Calu3 (cell line): Measurements from ENCODE around the gene DDA1. TPM values are rescaled to one million over a fixed set of nuclear protein-coding genes. Genes with fewer than 3 reads are reported as not detected.

Source experiments
- BruUV-seq: library from RNA; stranded (reverse); fragments of 400-500 nt; replicated peaks from 2 replicates; lab custom pipeline; 2021; lab: Mats Ljungman, UMichigan
- CTCF ChIA-PET: fragments of 300-600 bp; sonication (Branson Sonifier 250); formaldehyde crosslinking; loops from one replicate; lab custom pipeline; 2022; ENCODE audit warnings: antibody characterized with exemption; lab: Charles Lee
- DNase-seq: peaks from one replicate; pipeline ENCODE4 v3.0.0; 2022
- H3K27ac Mint-ChIP-seq: one replicate; pipeline ENCODE4 v1.8.0; 2022; ENCODE audit warnings: mixed read lengths; ENCODE audit not compliant: unreplicated experiment
- H3K27me3 Mint-ChIP-seq: one replicate; pipeline ENCODE4 v1.8.0; 2022; ENCODE audit warnings: mixed read lengths; ENCODE audit not compliant: unreplicated experiment
- H3K36me3 Mint-ChIP-seq: one replicate; pipeline ENCODE4 v1.8.0; 2022; ENCODE audit warnings: mild to moderate bottlenecking, moderate library complexity, mixed read lengths; ENCODE audit not compliant: insufficient read depth, unreplicated experiment
- H3K4me1 Mint-ChIP-seq: one replicate; pipeline ENCODE4 v1.8.0; 2022; ENCODE audit warnings: mild to moderate bottlenecking, low read depth, mixed read lengths; ENCODE audit not compliant: unreplicated experiment
- H3K4me3 Mint-ChIP-seq: one replicate; pipeline ENCODE4 v1.8.0; 2022; ENCODE audit warnings: mild to moderate bottlenecking, low read depth, moderate library complexity, mixed read lengths; ENCODE audit not compliant: unreplicated experiment
- H3K9me3 Mint-ChIP-seq: one replicate; pipeline ENCODE4 v1.8.0; 2022; ENCODE audit warnings: low read depth, mixed read lengths; ENCODE audit not compliant: unreplicated experiment
- intact Hi-C: fragments of 100-400 bp; cut with micrococcal nuclease; formaldehyde crosslinking; loops from one replicate; pipeline ENCODE4 v1.10.0; 2022; ENCODE audit not compliant: unreplicated experiment
- total RNA-seq: library from RNA; stranded (reverse); gene quantifications from 2 replicates; pipeline ENCODE4 v1.2.3, GENCODE V29; 2022
- TF ChIP-seq, protein P1 (sequence below): fragments of 200-600 bp; IDR thresholded peaks from one replicate; pipeline ENCODE4 v1.8.0; 2022; ENCODE audit warnings: antibody characterized with exemption; ENCODE audit not compliant: unreplicated experiment

The DDA1 gene
- total RNA-seq, 1 experiment from 2014 or later = 50.8 TPM

DNA sequence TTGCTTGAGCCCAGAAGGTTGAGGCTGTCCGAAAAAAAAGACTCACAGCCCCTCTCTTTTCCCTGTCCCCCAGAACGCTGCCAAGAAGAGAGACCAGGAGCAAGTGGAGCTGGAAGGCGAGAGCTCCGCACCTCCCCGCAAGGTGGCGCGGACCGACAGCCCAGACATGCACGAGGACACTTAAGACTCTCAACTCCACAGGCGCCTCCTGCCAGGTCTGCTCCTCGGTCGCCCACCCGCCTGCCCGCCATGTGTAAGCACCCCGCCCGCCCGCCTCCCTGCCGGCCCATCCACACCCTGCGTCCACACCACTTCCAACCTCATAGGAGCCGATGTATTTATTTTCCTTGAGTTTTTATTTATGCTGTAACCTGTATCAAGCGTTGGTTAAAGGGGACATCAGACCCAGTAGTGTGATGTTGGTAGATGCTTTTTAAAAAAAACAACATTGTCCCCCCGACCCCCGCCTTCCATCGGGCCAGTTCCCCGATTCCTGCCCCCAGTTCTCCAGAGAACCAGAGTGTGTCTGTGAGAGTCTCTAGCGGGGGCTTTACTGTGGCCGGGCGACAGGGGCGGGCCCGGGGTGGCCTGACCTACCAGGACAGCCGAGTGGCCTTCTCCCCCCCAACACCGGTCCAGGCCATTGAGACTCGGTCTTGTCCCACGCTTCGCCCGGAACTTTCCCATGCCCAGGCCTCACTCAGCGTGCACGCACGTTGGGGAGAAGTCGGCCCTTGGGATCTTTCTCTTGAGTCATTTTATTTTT is 10.3 kb downstream of the DDA1 start:
- H3K27me3 Mint-ChIP-seq = no peaks in the 10 kb centered on the region
- CTCF ChIA-PET = no interaction called here
- no peak overlapping the region for H3K4me3 Mint-ChIP-seq

DNA sequence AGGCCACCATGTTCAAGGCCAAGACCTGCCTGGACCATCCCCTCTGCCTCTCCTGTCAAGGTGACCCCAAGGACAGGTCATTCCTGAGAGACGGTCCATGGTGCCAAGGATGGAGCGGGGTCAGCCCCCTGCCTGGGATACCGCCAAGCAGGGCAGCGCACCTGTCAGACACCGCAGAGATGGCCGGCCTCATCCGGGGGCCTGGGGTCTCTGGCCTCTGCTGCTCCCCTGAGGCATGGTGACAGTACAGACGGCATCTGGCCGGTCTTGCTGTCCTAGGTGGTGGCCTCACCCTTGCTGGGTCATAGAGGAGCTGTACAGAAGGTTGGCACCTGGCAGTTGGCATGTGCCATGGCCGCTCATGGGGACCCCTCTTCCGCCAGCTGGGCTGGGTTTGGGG is 11.1 kb downstream of the DDA1 start:
- Mint-ChIP-seq H3K4me1 (no peaks in the 10 kb centered on the region), H3K27me3 (no peaks in the 10 kb centered on the region), H3K4me3 (no peak overlapping the region), H3K27ac (no peak overlapping the region), H3K9me3 (no peaks in the 10 kb centered on the region), H3K36me3 (peaks cover 53% of the 10 kb centered on the region)
- intact Hi-C loops = no loop called here
- CTCF ChIA-PET = no interaction called here
- no TSS peak for BruUV-seq
- TF ChIP-seq, protein P1, sequence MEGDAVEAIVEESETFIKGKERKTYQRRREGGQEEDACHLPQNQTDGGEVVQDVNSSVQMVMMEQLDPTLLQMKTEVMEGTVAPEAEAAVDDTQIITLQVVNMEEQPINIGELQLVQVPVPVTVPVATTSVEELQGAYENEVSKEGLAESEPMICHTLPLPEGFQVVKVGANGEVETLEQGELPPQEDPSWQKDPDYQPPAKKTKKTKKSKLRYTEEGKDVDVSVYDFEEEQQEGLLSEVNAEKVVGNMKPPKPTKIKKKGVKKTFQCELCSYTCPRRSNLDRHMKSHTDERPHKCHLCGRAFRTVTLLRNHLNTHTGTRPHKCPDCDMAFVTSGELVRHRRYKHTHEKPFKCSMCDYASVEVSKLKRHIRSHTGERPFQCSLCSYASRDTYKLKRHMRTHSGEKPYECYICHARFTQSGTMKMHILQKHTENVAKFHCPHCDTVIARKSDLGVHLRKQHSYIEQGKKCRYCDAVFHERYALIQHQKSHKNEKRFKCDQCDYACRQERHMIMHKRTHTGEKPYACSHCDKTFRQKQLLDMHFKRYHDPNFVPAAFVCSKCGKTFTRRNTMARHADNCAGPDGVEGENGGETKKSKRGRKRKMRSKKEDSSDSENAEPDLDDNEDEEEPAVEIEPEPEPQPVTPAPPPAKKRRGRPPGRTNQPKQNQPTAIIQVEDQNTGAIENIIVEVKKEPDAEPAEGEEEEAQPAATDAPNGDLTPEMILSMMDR = no peak
- no peak for DNase-seq

More for the DNA sequence above, 10.3 kb downstream of the DDA1 start:
- no peaks in the 10 kb centered on the region for H3K4me1 Mint-ChIP-seq
- BruUV-seq = TSS peak; percentile 40
- intact Hi-C loops = no loop called here
- DNase-seq = no peak
- peaks cover 54% of the 10 kb centered on the region for H3K36me3 Mint-ChIP-seq
- TF ChIP-seq, protein P1 = no peak
- H3K27ac Mint-ChIP-seq = no peak overlapping the region
- H3K9me3 Mint-ChIP-seq = no peaks in the 10 kb centered on the region

DNA sequence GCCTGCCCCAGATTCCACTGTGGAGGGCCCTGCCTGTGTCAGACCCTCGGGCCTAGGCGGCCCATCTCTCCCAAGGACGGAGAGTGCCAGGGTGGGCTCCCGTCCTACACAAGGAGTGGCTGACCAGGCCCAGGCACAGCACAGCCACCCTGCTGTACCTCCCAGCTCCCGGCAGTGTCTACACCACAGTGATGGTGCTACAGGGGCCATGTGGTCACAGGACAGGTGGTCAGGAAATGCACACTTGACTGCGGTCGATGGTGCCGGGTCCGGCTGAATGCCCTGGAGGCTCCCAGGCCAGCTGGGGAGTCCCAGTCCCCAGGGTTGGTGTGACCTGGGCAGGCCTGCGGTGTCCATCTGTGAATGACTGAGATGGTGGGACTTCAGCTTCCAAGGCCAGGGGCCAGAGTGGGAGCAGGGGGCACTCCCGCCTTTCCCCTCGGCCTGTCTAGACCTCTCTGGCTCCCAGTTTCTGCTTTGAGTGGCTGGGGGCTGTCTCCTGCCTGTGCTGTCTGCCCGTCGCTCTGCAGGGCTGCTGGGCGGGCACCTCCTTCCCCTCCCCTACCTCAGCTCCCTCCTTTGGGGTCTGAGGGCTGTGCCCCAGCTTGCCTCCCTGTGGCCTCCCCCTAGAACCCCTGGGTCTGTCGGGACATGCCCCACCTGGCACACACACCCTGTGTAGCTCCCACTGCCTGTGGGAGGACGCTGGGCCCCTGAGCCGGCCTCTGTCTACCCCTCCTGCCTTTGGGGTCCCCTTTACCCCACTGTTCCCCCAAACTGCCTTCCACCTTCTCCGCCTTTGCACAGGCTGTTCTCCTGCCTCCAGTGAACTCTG is 12.5 kb downstream of the DDA1 start:
- no peaks in the 10 kb centered on the region for H3K9me3 Mint-ChIP-seq
- CTCF ChIA-PET = no interaction called here
- H3K4me1 Mint-ChIP-seq = no peaks in the 10 kb centered on the region
- TF ChIP-seq, protein P1 = no peak
- no peak overlapping the region for H3K4me3 Mint-ChIP-seq
- BruUV-seq = no TSS peak
- no peak for DNase-seq
- peaks cover 38% of the 10 kb centered on the region for H3K36me3 Mint-ChIP-seq
- no peaks in the 10 kb centered on the region for H3K27me3 Mint-ChIP-seq
- no peak overlapping the region for H3K27ac Mint-ChIP-seq
- intact Hi-C loops = no loop called here

DNA sequence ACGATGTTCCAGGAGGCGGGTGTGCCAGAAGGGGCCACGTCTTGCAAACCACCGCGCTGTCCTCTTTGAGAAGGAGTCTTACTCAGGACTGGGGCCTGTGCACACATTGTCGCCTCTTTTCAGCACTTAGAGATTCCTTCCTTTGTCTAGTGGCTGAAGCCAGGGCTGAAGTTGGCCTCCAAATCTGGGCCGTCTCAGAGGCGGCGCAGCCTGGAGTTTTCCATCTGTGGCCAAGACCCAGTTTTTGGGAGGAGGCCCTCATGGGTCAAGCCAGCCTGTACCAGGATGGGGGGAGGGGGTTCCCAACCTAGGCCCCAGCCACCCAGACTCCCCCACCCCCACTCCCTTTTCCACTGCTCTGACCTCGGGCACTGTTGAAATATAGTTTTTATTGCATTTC is 13.5 kb downstream of the DDA1 start:
- H3K4me1 Mint-ChIP-seq = no peaks in the 10 kb centered on the region

More for the DNA sequence above, 13.5 kb downstream of the DDA1 start:
- peaks cover 28% of the 10 kb centered on the region for H3K36me3 Mint-ChIP-seq
- no TSS peak for BruUV-seq
- H3K9me3 Mint-ChIP-seq = no peaks in the 10 kb centered on the region
- no peaks in the 10 kb centered on the region for H3K27me3 Mint-ChIP-seq
- H3K4me3 Mint-ChIP-seq = no peak overlapping the region
- H3K27ac Mint-ChIP-seq = no peak overlapping the region
- no peak for DNase-seq
- CTCF ChIA-PET = no interaction called here
- intact Hi-C loops = no loop called here
- TF ChIP-seq, protein P1 = no peak
